Endothelial cell (in vitro differentiated cells): ENCODE measurements around the gene KAT7. TPM values are rescaled to one million over a fixed set of nuclear protein-coding genes. Genes with fewer than 3 reads are reported as not detected.
A peak's percentile ranks its signal among the peaks of the same experiment; 100 is the strongest.

Experiments used
- DNase-seq: peaks from one replicate; pipeline ENCODE4 v3.0.0; 2021; ENCODE audit warnings: low spot score
- H3K27ac Mint-ChIP-seq: one replicate; pipeline ENCODE4 v1.8.0; 2021; ENCODE audit warnings: mixed read lengths, inconsistent platforms; ENCODE audit not compliant: unreplicated experiment
- H3K27me3 Mint-ChIP-seq: one replicate; pipeline ENCODE4 v1.8.0; 2021; ENCODE audit warnings: mild to moderate bottlenecking, moderate library complexity, mixed read lengths, inconsistent platforms; ENCODE audit not compliant: unreplicated experiment
- H3K36me3 Mint-ChIP-seq: one replicate; pipeline ENCODE4 v1.8.0; 2021; ENCODE audit warnings: mild to moderate bottlenecking, low read depth, mixed read lengths, inconsistent platforms; ENCODE audit not compliant: unreplicated experiment
- H3K4me1 Mint-ChIP-seq: one replicate; pipeline ENCODE4 v1.8.0; 2021; ENCODE audit warnings: mild to moderate bottlenecking, mixed read lengths, inconsistent platforms; ENCODE audit not compliant: unreplicated experiment
- H3K4me3 Mint-ChIP-seq: one replicate; pipeline ENCODE4 v1.8.0; 2021; ENCODE audit warnings: mild to moderate bottlenecking, mixed read lengths, inconsistent platforms; ENCODE audit not compliant: unreplicated experiment
- H3K9me3 Mint-ChIP-seq: one replicate; pipeline ENCODE4 v1.8.0; 2021; ENCODE audit warnings: mixed read lengths, inconsistent platforms; ENCODE audit not compliant: unreplicated experiment
- total RNA-seq: library from RNA; stranded (reverse); fragmentation: NEBNext Ultra II Directional; extraction: Animal tissue kit (Norgen Biotek cat#: 25700); gene quantifications from one replicate; pipeline ENCODE4 v1.2.1, GENCODE V29; 2021; ENCODE audit not compliant: unreplicated experiment
- TF ChIP-seq, protein P1 (sequence below): fragments of 200-600 bp; sonication (generic); IDR thresholded peaks from one replicate; pipeline ENCODE4 v1.5.0; 2021; ENCODE audit warnings: antibody characterized with exemption; ENCODE audit not compliant: unreplicated experiment

Gene KAT7
- total RNA-seq, 1 donor from 2014 or later: 307 TPM

DNA sequence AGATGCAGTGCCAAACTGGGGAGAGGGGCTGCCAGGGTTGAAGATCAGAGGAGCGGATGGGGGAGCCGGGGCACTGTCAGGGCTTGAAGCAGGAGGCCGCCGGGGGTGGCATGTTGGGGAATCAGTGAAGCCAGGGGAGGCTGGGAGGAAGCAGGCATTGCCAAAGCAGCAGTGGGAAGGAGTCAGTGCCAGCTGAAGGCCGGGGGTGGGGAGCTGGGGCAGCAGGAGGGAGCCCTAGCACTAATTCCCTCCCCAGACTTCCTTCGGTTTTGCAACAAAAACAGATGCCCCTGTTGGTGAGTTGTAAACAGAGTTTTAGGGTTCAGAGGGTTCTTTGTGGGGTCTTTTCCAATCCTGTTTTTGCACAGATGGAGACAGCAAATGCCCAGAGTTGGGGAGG is 70.3 kb downstream of the KAT7 start:
- no peak overlapping the region for H3K27ac Mint-ChIP-seq

DNA sequence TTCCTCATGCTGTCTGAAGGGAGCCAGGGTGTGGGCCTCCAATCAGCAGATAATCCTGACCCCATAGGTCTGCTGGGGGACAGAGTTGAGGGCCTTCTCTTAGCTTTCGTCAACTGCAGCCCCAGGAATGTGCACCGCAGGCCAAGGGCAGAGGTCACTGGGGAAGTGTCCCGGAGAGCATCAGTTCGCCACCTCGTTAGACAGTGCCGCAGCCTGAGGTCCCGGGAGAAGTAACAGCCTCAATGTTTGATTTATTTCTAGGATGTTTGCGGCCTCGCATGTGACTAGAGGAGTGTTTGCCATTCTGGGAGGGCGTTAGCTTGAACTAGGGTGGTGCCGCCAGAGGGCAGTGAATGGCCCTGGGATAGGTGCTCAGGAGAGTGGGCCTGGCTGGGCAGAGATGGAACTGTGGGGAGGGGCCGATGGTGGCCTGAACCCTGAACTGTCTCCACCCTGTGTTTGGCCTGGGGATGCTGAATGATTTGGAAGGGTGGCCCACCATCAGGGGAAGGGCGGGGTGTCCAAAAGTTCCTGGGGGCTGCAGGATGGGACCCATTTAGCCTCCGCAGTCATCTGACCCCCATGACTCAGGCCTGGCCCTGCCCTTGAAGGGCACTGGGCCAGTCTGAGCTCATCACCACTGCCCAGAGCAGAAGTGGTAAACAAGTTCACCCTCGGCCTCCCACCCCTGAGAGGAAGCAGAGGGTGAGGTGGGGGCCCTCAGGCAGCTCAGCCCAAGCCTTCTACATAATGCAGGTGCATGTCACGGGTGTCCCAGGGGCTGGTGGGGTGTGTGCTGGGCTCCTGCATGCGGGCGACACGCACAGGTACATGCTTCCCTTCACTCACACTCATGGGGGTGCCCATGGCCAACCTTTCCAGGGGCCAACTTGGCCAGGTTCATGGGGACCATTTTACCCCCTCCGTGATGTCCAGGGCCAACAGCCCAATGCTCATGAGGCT is 71.8 kb downstream of the KAT7 start:
- no peak overlapping the region for H3K27ac Mint-ChIP-seq
- H3K36me3 Mint-ChIP-seq: no peaks in the 10 kb centered on the region
- no peaks in the 10 kb centered on the region for H3K9me3 Mint-ChIP-seq
- no peak overlapping the region for H3K4me3 Mint-ChIP-seq
- DNase-seq: no peak
- H3K27me3 Mint-ChIP-seq: peaks cover 8% of the 10 kb centered on the region
- TF ChIP-seq, protein P1, sequence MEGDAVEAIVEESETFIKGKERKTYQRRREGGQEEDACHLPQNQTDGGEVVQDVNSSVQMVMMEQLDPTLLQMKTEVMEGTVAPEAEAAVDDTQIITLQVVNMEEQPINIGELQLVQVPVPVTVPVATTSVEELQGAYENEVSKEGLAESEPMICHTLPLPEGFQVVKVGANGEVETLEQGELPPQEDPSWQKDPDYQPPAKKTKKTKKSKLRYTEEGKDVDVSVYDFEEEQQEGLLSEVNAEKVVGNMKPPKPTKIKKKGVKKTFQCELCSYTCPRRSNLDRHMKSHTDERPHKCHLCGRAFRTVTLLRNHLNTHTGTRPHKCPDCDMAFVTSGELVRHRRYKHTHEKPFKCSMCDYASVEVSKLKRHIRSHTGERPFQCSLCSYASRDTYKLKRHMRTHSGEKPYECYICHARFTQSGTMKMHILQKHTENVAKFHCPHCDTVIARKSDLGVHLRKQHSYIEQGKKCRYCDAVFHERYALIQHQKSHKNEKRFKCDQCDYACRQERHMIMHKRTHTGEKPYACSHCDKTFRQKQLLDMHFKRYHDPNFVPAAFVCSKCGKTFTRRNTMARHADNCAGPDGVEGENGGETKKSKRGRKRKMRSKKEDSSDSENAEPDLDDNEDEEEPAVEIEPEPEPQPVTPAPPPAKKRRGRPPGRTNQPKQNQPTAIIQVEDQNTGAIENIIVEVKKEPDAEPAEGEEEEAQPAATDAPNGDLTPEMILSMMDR: no peak
- H3K4me1 Mint-ChIP-seq: no peaks in the 10 kb centered on the region

More for the DNA sequence above, 70.3 kb downstream of the KAT7 start:
- no peak overlapping the region for H3K4me3 Mint-ChIP-seq
- no peaks in the 10 kb centered on the region for H3K9me3 Mint-ChIP-seq
- H3K4me1 Mint-ChIP-seq: no peaks in the 10 kb centered on the region
- H3K27me3 Mint-ChIP-seq: peaks cover 10% of the 10 kb centered on the region
- H3K36me3 Mint-ChIP-seq: no peaks in the 10 kb centered on the region
- DNase-seq: no peak
- TF ChIP-seq, protein P1: no peak

DNA sequence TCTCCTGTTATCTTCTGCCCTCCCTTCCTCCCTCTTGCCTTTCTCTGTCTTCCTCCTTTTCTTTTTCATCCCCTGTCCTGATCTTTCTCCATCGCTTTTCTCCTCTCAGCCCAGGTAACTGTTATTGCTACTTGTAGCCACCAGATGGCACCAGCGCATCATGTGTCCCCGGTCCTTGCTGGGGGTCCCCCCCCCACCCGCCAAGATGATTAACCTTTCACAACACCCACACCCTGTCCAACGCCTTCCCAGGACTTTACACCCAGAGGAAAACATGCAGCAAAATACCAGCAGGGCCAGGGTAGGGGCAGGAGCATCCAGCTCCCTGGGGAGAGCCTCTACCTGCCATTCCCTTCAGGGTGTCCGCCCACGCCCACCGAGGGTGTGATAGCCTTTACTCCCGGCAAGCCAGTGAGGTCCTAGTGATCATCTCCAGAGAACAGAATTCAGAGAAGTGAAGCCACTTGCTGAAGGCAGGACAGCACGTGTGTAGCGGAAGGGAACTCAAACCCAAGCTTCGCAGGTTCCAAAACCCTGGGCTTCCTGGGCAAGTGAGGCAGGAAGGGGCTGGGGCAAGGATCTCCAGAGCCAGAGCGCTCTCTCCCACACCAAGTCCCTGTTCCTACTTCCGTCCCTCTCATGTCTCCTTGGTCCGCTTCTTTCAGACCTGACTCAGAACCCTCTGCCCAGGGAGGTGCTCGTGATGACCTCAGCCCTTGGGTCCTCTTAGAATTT is 72.8 kb downstream of the KAT7 start:
- H3K4me3 Mint-ChIP-seq: peak overlapping the region; percentile 4
- peaks cover 6% of the 10 kb centered on the region for H3K27me3 Mint-ChIP-seq
- DNase-seq: peak; percentile 46
- TF ChIP-seq, protein P1: peak; percentile 86
- no peaks in the 10 kb centered on the region for H3K36me3 Mint-ChIP-seq
- H3K4me1 Mint-ChIP-seq: peaks cover 4% of the 10 kb centered on the region
- H3K9me3 Mint-ChIP-seq: no peaks in the 10 kb centered on the region
- no peak overlapping the region for H3K27ac Mint-ChIP-seq

DNA sequence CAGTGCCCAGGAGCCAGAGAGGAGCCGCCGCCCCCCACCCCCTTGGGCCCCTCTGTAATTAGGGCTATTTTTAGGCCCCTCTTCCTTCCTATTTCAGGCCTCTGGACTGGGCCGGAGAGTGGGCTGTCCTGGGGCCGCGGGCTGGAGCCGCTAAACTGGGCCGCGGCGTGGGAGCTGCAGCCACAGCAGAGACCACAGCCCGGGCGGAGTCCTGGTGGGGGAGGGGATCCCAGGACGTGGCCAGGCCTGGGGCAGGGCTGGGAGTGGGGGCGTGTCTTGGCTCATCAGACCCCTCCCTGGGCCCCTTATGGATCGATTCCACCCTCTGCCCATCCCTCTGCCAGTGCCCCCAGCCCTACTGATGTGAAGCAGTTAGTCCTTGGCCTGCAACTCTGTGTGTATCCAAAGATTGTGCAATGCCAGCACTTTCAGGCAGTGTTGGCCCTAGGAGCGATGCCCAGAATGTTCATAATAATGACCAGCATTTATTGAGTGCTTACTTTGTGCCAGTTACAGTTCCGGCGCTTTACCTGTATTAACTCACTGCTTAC is 74.4 kb downstream of the KAT7 start:
- Mint-ChIP-seq H3K27ac (no peak overlapping the region), H3K9me3 (no peaks in the 10 kb centered on the region)
- DNase-seq: no peak

More for the DNA sequence above, 74.4 kb downstream of the KAT7 start:
- peaks cover 4% of the 10 kb centered on the region for H3K4me1 Mint-ChIP-seq
- no peak overlapping the region for H3K4me3 Mint-ChIP-seq
- TF ChIP-seq, protein P1: no peak
- no peaks in the 10 kb centered on the region for H3K36me3 Mint-ChIP-seq
- peaks cover 13% of the 10 kb centered on the region for H3K27me3 Mint-ChIP-seq
